ENCODE results near the gene FHAD1. TPM values are rescaled to one million over a fixed set of nuclear protein-coding genes. Genes with fewer than 3 reads are reported as not detected.
"Not testable (repeated sequence)": the region's sequence is repeated elsewhere in the genome, so short reads cannot be mapped to it uniquely, and the experiment has no call there.

Gene FHAD1
- polyA plus RNA-seq, 3 donors, result 2.4 to 3.6 (median 3.2) TPM

DNA sequence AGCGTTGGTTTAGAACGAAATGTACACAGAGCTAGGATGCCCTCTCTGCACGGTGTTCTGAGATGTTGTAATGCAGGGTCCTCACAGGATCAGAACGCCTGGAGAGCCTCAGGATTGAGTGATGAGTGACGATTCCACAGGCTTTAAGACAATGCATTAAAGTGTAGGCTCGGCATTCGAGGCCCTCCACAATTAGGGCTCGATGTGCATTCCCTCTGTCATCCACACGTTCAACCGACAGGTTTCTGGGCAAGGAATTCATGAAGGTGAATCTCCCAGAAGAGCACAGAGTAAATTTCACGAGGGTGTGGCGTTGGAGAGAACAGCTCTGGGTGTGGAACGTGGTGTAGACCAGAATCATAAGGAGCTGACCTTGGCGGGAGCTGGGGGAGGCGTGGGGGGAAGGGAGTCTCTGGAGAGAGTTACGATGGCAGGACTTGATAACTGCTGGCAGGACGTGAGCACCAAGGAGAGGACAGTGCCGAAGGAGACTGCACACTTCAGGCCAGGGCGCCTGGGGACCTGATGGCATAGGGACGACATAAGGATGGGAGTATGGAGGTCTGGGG, 111.6 kb downstream of the FHAD1 start:
- DNase-seq (ENCODE audit: low read depth in 3 of 3, low spot score in 2 of 3), result no peak

DNA sequence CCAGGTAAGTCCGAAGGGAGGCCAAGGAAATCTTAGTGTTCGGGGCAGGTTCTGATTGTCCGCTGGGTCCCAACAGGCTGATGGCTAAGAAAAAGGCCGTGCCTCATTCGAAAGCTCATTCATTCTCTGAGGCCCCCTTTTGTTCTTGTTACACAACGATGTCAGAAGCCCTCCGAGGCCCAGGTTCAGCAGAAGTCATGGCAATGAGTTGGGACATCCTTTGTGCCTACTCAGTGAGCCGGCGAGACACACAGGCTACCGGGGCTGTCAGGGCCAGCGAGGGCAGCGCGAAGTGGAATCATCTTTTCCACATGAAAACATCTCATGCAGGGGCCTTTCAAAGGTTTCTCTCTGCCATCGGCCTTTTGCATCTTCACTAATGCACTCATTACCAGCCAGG, 113.7 kb downstream of the FHAD1 start:
- DNase-seq (ENCODE audit: low read depth in 3 of 3, low spot score in 2 of 3), result no peak

DNA sequence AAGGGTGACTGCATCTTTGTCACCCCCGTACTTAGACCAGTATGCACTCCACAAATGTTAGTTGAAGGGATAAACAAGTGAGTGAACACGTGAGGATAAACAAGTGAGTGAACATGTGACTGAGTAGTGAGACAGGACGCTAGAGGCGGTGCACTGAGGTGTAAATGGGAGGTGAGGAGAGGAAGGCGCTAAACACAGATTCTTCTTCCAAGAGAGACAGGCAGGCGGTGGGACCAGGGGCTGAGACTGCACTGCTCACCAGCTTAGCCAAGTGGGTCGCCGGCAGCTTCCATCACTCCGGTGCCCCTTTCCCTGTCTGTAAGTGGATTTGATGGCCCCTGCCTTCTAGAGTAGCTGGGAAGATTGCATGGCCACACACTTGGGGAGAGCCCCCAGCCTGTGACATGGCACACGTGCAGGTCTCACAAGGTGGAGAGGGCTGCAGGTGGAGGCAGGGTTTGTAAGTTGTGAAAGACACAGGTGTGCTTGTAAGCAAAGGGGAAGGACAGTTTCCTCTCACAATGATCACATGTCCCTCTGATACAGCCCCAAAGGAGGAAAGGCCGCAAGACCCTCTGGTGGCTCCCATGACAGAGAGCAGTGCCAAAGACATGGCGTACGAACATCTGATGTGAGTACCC, 115.2 kb downstream of the FHAD1 start:
- DNase-seq (ENCODE audit: low read depth in 3 of 3, low spot score in 2 of 3), result no peak

DNA sequence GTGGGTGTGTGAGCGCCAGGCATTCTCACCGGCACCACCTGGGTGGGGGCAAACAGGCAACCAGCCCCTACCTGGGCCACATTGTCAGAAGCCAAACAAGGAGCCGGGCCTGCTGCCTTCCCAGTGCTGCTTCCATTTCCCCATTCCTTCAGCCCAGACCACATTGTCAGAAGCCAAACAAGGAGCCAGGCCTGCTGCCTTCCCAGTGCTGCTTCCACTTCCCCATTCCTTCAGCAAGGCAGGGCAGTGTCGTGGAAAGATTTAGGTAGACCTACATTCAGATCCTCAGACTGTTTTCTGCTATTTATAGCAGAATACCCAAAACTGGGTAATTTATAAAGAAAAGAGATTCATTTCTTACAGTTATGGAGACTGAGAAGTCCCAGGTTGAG, 115.7 kb downstream of the FHAD1 start:
- DNase-seq (ENCODE audit: low read depth in 3 of 3, low spot score in 2 of 3), result no peak

DNA sequence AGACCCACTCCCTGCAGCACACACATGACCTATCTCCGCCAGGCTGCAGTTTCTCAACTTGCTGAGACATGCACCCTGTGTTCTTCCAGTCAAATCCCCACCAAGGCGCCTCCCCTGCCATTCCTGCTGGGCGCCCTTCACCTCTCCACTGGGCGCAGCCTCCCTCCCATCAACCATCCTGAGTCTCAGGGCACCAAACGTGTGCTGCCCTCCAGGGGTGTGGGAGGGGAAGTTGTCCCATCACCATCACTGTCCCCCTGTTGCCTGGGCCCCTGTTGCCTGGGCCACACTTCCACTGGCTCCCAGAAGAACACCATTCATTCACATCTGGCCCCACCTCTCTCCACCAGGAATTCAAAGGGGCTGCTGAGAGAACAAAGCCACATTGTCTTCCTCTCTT, 117.7 kb downstream of the FHAD1 start:
- no peak for DNase-seq (ENCODE audit: low read depth in 3 of 3, low spot score in 2 of 3)

DNA sequence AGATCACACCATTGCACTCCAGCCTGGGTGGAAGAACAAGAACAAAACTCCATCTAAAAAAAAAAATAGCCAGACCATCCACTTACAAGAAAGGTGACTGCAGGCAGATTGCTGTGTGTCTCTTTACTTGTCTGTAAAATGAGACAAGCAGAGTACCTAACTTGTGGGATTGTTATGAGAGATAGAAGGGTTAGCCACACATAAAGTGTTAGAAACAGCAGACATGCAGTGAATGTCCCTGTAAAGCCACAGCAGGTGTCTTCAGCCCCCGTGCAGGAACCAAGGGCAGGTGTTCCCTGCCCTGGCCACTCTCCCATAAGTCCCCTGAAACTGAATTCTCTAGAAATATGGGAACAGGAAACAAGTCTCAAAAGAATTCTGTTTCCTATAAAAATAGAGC, 121.9 kb downstream of the FHAD1 start:
- no peak for DNase-seq (ENCODE audit: low read depth in 3 of 3, low spot score in 2 of 3)

DNA sequence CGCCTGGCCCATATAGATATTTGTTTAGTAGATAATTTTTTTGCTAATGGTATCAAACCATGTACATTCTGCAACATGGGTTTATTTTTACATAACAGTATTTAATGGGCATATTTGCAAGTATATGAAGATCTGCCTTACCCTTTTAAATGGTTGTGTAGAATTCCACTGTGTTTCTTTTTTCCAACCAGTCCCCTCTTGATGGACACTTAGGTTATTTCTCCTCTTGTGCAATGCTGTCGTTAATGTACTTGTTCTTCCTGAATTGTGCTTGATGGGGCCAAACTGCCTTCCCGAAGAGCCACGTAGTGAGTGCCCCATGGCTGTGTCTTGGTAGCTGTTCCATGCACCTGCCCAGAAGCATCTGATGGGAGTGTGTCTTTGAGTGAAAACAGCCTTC, 123.2 kb downstream of the FHAD1 start:
- no peak for DNase-seq (ENCODE audit: low read depth in 3 of 3, low spot score in 2 of 3)

DNA sequence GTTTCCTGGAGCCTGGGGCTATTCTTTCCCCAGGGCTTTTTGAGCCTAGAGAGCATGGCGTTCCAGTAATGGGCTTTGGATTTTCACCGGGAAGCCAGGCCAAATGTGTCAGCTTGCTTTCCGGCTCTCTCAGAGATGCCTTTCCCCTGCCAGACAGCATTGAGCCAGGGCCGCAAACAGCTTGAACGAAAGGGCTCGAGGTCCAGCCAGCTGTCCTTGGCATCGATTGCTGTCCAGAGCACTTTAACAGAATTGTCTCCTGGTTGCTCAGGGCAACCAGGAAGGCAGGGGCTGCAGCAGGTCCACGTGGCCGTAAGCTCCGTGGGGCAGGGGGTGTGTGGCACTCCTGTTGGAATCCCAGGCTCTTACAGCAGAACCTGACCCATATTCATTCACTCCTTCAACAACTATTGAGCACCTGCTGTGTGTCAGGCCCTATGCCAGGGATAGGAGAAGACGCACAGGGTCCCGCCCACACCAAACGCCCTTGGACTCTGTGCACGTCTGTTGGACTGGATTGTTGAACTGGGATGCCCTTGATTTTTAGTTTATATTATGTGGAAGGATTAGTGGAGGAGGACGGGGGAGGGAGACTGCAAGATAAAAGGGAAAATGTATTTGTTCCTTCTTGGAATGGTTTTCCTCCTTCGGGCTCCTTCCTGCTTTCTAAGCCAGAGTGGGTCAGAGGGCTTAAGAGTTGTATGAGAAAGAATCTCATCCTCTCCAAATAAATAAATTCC, 123.9 kb downstream of the FHAD1 start:
- DNase-seq (ENCODE audit: low read depth in 3 of 3, low spot score in 2 of 3), result no peak

DNA sequence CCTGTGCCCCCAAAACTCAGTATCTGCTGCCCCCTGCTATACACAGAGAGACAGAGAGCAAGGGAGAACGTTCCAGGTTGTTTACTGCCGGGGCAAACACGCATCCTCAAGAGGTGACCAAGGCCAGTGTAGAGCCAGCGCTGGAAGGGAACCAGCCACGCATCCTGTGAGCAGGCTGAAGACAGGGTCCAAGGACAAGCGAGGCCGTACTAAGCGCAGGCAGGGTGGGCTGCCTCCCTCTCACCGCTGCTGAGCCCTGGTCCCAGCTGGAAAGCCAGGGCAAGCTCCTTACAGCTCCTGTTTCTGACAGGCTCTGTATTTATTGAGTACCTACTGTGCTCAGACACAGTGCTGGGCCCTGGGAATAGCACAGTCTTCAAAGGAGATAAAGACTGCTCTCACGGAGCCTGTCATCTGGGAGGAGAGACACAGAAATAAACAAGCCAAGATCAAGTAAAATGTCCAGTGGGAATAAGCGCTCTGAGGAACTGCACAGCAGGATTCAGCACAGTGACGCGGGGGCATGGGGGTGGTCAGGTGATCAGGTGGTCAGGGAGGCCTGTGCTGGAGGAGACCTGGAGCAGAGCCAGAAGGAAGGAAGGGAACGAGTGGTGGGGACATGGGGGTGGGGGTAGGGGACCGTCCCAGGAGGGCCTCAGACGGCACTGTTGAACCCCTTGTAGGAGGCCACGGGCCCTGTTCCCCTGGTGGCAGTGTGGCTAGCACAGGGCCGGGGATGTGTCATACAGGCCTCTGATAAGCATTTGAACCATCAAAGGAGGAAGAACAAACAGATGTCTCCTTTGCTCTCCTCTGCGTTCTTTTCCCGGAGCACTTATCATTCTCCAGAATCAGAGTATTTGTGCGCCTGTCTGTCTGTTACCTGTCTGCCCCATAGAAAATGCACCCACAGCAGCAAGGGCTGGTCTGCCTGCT, 124.9 kb downstream of the FHAD1 start:
- DNase-seq (ENCODE audit: low read depth in 3 of 3, low spot score in 2 of 3), result no peak

DNA sequence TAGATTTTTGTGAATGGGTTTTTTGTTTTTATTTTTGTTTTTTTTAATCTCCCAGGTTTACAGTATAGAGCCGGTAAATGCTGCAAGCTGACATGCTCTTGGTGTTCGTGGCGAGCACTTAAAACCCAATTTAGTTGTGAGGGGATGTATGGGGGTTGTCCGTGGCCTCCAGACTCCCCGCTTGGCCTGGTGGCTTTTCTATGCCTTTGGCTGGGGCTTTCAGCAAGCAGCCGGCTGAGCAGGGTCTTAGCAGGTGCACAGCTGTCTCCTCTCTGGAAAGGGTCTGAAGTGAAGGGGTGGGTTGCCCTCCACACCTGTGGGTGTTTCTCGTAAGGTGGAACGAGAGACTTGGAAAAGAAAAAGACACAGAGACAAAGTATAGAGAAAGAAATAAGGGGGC, 131.7 kb downstream of the FHAD1 start:
- no peak for DNase-seq (ENCODE audit: low read depth in 3 of 3, low spot score in 2 of 3)

DNA sequence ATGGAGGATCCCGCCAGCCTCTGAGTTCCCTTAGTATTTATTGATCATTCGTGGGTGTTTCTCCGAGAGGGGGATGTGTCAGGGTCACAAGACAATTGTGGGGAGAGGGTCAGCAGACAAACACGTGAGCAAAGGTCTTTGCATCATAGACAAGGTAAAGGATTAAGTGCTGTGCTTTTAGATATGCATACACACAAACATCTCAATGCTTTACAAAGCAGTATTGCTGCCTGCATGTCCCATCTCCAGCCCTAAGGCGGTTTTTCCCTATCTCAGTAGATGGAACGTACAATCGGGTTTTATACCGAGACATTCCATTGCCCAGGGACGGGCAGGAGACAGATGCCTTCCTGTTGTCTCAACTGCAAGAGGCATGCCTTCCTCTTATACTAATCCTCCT, 132.1 kb downstream of the FHAD1 start:
- not testable (repeated sequence) for DNase-seq (ENCODE audit: low read depth in 3 of 3, low spot score in 2 of 3)

DNA sequence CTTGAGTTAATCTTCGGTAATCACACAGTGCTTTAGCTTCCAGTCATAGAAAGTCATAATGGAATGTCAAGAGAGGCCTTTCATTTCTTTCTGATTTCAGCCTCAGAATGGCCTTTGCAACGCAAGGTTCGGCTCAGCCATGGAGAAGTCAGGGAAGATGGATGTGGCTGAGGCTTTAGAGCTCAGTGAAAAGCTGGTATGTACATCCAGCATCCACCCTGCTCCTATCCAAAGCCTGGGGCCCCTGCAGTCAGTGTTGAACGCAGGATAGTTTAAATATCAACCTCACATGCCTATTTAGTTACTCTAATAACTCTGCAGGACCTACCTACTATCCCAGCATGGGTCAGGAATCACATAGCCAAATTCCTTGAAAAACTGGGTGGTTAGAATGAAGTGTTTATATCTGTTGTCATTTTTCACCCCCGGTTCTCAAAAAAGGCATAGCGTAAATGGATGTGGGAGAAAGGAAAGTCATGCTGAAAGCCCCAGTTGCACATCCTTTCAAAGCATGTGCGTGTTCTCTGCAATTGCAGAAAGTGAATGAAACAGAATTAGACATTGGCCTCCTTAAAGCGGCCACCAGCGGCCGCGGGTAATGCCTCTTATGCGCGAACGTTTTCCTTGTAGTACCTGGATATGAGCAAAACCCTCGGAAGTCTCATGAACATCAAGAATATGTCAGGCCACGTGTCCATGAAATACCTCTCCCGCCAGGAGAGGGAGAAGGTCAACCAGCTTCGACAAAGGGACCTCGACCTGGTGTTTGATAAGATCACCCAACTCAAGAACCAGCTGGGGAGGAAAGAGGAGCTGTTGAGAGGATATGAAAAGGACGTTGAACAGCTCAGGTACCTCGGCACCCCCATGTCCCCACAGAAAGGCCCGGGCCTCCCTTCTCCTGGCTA, 133.8 kb downstream of the FHAD1 start:
- no peak for DNase-seq (ENCODE audit: low read depth in 3 of 3, low spot score in 2 of 3)

DNA sequence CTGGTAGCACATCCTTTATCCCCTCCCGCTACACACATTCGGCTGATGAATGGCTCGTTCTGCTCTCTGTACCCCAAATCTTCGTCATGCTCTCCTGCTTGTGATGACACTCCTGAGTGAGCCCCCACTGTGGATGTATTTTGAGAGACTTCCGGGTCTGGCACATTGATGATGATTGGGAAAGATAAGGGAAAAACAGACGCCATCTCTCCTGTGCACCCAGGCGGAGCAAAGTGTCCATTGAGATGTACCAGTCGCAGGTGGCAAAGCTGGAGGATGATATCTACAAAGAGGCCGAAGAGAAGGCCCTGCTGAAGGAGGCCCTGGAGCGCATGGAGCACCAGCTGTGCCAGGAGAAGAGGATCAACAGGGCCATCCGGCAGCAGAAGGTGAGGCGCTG, 134.8 kb downstream of the FHAD1 start:
- DNase-seq (ENCODE audit: low read depth in 3 of 3, low spot score in 2 of 3), result no peak

DNA sequence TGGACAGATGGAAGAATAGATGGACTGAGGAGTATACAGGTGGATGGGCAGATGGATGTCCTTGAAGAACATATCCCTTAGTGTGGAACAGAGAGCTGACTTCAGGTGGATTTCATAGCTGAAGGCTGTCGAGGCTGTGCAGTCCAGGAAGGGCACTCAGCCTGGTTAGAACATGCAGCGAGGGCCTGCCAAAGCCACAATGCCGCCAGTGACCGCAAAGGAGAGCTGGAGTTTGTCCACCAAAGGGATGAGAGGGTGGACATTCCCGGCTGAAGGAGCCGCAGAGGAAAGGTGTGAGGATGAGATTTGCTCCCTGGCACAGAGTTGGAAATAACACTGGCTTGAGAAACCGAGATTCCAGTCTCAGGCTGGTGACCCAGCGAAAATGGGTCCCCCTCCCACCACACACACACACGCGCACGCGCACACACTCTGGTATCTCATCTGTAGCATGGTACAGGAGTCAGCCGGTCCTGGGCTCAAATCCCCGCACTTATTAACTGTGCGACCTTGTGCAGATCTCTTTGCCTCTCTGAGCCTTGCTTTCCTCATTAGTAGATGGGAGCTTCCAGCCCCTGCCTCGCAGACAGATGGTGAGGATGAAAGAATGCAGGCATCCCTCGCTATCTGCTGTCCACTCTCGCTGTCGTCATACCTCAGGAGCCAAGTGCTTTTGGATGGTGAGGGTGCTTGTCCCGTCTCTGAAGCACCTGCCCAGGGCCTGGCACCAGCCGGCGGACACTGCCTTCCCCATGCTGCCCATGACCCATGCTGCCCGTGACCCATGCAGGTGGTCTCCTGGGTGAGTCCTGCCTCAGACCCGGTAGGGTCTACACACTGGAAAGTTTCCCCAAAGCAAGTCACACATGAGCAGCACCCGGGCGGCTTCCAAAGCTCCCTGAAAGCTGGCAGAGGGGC, 135.8 kb downstream of the FHAD1 start:
- DNase-seq (ENCODE audit: low read depth in 3 of 3, low spot score in 2 of 3), result no peak

DNA sequence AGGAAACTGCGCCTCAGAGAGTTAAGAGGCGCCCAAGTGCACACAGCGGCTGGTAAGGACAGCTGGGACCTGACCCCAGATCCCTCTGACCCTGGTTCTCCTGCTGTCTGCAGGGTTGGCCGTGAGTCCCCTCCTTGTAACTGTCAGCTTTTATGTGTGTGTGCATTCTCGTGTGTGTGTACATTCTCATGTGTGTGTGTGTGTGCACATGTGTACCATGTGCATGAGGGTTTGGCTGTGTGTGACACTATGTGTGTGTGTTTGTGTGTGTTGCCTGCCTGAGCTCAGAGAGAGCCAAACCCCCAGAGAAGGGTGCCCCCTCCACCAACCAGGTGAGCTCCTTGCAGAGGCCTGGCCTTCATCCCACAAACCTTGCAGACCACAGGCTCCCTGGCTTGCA, 136.8 kb downstream of the FHAD1 start:
- DNase-seq (ENCODE audit: low read depth in 3 of 3, low spot score in 2 of 3), result no peak

DNA sequence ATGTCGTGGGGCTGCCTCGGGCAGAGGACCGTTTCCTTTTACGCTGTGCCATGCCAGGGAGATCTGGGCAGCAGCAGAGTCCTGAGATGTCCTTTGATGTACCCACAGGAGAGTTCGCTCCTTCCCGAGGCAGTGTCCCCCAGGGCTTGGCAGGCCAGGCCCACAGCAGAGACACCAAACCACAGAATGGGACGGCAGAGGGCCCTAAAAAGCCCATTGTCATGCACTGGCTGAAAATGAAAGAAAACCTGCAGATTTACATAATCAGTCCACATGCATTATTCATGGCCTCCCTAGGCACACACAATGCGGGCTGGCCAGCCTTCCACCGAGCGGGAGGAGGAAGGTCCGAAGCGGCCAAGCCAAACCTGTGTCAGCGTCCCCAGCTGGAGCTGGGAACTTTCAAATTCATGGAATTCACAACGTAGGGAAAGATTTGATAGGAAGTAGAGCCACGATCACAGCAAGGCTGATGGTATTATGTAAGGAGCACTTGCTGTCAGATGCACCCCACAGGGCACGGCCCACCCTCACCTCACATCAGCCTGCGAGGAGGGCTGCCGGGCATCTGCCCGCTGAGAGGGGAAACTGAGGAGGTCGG, 137.4 kb downstream of the FHAD1 start:
- no peak for DNase-seq (ENCODE audit: low read depth in 3 of 3, low spot score in 2 of 3)

DNA sequence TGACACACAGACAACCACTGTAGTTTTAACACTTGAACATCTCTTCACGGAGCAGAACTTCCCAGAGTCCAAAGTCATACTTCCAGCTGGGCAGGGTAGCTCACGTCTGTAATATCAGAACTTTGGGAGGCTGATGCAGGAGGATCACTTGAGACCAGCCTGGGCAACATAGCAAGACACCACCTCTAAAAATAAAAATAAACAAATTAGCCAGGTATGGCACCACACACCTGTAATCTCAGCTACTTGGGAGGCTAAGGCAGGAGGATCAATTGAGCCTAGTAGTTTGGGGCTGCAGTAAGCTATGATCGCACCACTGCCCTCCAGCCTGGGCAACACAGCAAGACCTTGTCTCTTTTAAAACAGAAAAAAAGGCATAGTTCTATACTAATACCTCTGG, 138.4 kb downstream of the FHAD1 start:
- no peak for DNase-seq (ENCODE audit: low read depth in 3 of 3, low spot score in 2 of 3)

DNA sequence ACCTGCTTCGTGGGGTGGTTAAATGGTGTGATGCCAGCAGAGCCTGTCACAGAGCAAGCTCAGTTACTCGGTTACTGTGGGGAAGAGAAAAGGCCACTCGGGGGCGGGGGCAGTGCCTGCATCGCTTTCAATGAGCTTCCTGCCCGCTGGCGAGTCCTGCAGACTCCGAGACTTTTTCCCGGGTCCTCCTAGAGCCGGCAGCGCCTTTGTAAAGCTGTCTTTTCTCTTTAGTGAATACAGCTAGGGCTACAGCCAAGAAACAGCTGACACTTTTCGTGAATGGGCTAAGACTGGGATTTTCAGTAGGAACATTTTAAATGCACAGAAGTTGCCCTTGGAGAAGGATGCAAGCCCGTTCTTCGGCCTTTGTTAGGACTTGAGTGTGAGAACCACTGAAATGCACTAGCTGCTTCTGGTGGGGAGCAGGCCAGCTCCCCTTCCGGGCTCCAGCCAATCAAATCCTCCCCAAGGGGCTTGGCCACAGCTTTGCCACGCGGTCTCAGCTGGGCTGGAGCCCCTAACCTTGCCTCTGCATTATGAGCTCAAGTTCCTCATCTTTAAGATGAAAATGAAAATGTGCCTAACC, 139.2 kb downstream of the FHAD1 start:
- no peak for DNase-seq (ENCODE audit: low read depth in 3 of 3, low spot score in 2 of 3)

Measured in right renal cortex interstitium (tissue), 3 donors.